Activated CD8-positive, alpha-beta memory T cell treated with anti-CD3 and anti-CD28 coated beads for 4 hours (primary cell): ENCODE results near the gene PUM2.

Experiments used
- DNase-seq, 2 donors: peaks; one replicate each; pipeline ENCODE4 v3.0.0-alpha.2; 2020; ENCODE audit warnings: low read depth in 2 of 2

Gene PUM2

GRCh38 chr2:20216130-20217025 lies 134.3 kb downstream of the PUM2 start:
- no peak for DNase-seq

GRCh38 chr2:20215183-20216040 lies 135.2 kb downstream of the PUM2 start:
- DNase-seq: no peak

- no peak for DNase-seq
Measured at GRCh38 chr2:20214566-20215182, 136.0 kb downstream of the PUM2 start.

GRCh38 chr2:20213651-20214565 lies 136.7 kb downstream of the PUM2 start:
- no peak for DNase-seq

- DNase-seq: no peak
Measured at GRCh38 chr2:20212871-20213503, 137.7 kb downstream of the PUM2 start.

- no peak for DNase-seq
Measured at GRCh38 chr2:20212459-20212870, 138.2 kb downstream of the PUM2 start.

GRCh38 chr2:20211860-20212458 lies 138.7 kb downstream of the PUM2 start:
- no peak for DNase-seq

- no peak for DNase-seq
Measured at GRCh38 chr2:20211420-20211819, 139.2 kb downstream of the PUM2 start.

- no peak for DNase-seq
Measured at GRCh38 chr2:20210462-20210861, 140.2 kb downstream of the PUM2 start.

GRCh38 chr2:20209373-20210109 lies 141.1 kb downstream of the PUM2 start:
- no peak for DNase-seq

- DNase-seq: no peak
Measured at GRCh38 chr2:20208476-20208859, 142.2 kb downstream of the PUM2 start.

GRCh38 chr2:20207051-20207450 lies 143.6 kb downstream of the PUM2 start:
- no peak for DNase-seq

GRCh38 chr2:20205915-20206524 lies 144.6 kb downstream of the PUM2 start:
- no peak for DNase-seq

- DNase-seq: no peak
Measured at GRCh38 chr2:20205069-20205468, 145.6 kb downstream of the PUM2 start.

- DNase-seq: no peak
Measured at GRCh38 chr2:20203521-20204225, 147.0 kb downstream of the PUM2 start.

- no peak for DNase-seq
Measured at GRCh38 chr2:20203072-20203471, 147.6 kb downstream of the PUM2 start.

GRCh38 chr2:20201671-20202070 lies 149.0 kb downstream of the PUM2 start:
- DNase-seq: no peak

- DNase-seq: no peak
Measured at GRCh38 chr2:20200697-20201555, 149.7 kb downstream of the PUM2 start.
